Ishikawa (cell line): ENCODE data around the gene RNASEH2B.

ENCODE experiments used
- CEBPB ChIP-seq: IDR thresholded peaks from 2 replicates; pipeline ENCODE4 v1.6.1; 2012
- CREB1 ChIP-seq: IDR thresholded peaks from 2 replicates; pipeline ENCODE4 v1.6.1; 2012; ENCODE audit warnings: low read depth
- EGR1 ChIP-seq: IDR thresholded peaks from 2 replicates; pipeline ENCODE4 v1.6.1; 2012
- EP300 ChIP-seq: IDR thresholded peaks from 2 replicates; pipeline ENCODE4 v1.6.1; 2012; ENCODE audit warnings: borderline replicate concordance
- FOXM1 ChIP-seq: IDR thresholded peaks from 2 replicates; pipeline ENCODE4 v1.6.1; 2012; ENCODE audit warnings: low read depth, borderline replicate concordance
- NFIC ChIP-seq: IDR thresholded peaks from 2 replicates; pipeline ENCODE4 v1.6.1; 2012
- RAD21 ChIP-seq: IDR thresholded peaks from 2 replicates; pipeline ENCODE4 v1.6.1; 2012; ENCODE audit warnings: low read depth
- TAF1 ChIP-seq: IDR thresholded peaks from 2 replicates; pipeline ENCODE4 v1.6.1; 2012; ENCODE audit warnings: low read depth, mild to moderate bottlenecking
- TCF12 ChIP-seq: IDR thresholded peaks from 2 replicates; pipeline ENCODE4 v1.6.1; 2012; ENCODE audit warnings: low read depth
- TEAD4 ChIP-seq: IDR thresholded peaks from 2 replicates; pipeline ENCODE4 v1.6.1; 2012
- YY1 ChIP-seq: IDR thresholded peaks from 2 replicates; pipeline ENCODE4 v1.6.1; 2012; ENCODE audit warnings: low read depth
- ZBTB7A ChIP-seq: IDR thresholded peaks from 2 replicates; pipeline ENCODE4 v1.6.1; 2012; ENCODE audit warnings: low read depth
- TF ChIP-seq, protein P1 (sequence below): IDR thresholded peaks from 2 replicates; pipeline ENCODE4 v1.6.1; 2012
- TF ChIP-seq, protein P2 (sequence below): IDR thresholded peaks from 2 replicates; pipeline ENCODE4 v1.6.1; 2012
- TF ChIP-seq, protein P3 (sequence below): IDR thresholded peaks from 2 replicates; pipeline ENCODE4 v1.6.1; 2012; ENCODE audit warnings: low read depth, mild to moderate bottlenecking

Gene RNASEH2B

DNA sequence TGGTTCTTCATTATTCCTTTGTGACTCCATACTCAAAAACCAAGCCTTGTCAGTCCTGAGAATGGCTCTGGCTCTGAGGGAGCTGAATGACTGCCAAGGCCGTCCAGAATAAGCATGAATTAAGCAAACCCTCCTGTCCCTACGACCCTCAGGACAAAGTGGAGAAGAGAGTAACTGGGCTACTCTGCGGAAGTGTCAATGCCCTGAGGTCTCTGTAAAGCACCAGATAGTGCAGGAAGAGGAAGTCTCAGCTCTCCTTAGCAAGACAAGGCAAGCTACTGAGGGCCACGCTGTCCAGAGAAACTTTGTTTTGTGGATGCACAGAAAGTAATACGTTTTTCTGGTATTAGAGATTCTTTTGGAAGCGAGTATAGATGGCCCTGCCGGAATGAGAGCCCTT lies 94.1 kb downstream of the RNASEH2B start:
- TF ChIP-seq CEBPB = no peak
- TF ChIP-seq, protein P1, sequence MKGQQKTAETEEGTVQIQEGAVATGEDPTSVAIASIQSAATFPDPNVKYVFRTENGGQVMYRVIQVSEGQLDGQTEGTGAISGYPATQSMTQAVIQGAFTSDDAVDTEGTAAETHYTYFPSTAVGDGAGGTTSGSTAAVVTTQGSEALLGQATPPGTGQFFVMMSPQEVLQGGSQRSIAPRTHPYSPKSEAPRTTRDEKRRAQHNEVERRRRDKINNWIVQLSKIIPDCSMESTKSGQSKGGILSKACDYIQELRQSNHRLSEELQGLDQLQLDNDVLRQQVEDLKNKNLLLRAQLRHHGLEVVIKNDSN = no peak
- TF ChIP-seq EP300 = no peak
- TF ChIP-seq TCF12 = no peak
- TF ChIP-seq NFIC = no peak
- no peak for TF ChIP-seq TEAD4
- no peak for TF ChIP-seq CREB1
- no peak for TF ChIP-seq RAD21
- TF ChIP-seq, protein P2, sequence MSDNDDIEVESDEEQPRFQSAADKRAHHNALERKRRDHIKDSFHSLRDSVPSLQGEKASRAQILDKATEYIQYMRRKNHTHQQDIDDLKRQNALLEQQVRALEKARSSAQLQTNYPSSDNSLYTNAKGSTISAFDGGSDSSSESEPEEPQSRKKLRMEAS = no peak
- TF ChIP-seq ZBTB7A = no peak
- TF ChIP-seq EGR1 = no peak
- TF ChIP-seq FOXM1 = no peak
- TF ChIP-seq, protein P3, sequence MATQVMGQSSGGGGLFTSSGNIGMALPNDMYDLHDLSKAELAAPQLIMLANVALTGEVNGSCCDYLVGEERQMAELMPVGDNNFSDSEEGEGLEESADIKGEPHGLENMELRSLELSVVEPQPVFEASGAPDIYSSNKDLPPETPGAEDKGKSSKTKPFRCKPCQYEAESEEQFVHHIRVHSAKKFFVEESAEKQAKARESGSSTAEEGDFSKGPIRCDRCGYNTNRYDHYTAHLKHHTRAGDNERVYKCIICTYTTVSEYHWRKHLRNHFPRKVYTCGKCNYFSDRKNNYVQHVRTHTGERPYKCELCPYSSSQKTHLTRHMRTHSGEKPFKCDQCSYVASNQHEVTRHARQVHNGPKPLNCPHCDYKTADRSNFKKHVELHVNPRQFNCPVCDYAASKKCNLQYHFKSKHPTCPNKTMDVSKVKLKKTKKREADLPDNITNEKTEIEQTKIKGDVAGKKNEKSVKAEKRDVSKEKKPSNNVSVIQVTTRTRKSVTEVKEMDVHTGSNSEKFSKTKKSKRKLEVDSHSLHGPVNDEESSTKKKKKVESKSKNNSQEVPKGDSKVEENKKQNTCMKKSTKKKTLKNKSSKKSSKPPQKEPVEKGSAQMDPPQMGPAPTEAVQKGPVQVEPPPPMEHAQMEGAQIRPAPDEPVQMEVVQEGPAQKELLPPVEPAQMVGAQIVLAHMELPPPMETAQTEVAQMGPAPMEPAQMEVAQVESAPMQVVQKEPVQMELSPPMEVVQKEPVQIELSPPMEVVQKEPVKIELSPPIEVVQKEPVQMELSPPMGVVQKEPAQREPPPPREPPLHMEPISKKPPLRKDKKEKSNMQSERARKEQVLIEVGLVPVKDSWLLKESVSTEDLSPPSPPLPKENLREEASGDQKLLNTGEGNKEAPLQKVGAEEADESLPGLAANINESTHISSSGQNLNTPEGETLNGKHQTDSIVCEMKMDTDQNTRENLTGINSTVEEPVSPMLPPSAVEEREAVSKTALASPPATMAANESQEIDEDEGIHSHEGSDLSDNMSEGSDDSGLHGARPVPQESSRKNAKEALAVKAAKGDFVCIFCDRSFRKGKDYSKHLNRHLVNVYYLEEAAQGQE = no peak
- TF ChIP-seq TAF1 = no peak
- TF ChIP-seq YY1 = no peak

DNA sequence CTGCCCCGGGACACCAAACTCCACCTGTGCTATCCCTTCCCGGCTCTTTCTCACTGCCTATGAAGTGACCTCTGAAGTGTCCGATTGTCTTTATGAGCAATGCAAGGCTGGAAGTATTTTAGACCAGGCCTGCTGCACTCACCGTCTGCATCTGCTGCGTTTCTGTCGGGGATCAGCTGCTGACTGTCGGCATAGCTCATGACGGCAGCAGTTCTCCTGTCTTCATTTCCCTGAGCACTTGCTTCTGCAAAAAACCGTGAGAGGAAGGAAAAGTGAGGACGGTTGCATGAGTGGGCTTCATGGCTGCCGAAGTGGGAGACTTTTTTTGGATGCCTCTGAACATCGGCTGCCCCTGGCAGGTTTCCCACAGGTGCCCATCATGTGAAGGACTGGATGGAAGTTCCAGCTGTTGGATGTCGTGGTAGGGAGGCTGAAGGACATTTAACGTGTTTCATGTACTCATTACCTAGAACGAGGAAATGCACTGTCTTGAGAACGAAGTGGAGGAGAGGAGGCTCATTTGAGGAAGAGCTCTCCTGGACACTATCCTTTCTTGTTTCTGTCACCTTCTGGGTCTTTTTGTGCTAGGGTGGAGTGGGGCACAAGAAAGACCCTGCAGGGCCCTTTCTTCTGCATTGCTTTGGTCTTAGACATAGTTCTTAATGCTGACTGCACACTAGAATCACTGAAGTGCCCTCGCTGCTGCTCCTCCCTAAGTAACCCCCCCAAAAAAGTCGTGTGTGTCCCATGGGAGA lies 94.7 kb downstream of the RNASEH2B start:
- TF ChIP-seq CEBPB (no peak), EGR1 (no peak), FOXM1 (no peak), RAD21 (no peak), ZBTB7A (no peak), NFIC (no peak), TAF1 (no peak), TCF12 (no peak), YY1 (no peak), TEAD4 (no peak), EP300 (no peak), CREB1 (no peak)
- TF ChIP-seq, protein P2 = no peak
- TF ChIP-seq, protein P3 = no peak
- TF ChIP-seq, protein P1 = no peak

DNA sequence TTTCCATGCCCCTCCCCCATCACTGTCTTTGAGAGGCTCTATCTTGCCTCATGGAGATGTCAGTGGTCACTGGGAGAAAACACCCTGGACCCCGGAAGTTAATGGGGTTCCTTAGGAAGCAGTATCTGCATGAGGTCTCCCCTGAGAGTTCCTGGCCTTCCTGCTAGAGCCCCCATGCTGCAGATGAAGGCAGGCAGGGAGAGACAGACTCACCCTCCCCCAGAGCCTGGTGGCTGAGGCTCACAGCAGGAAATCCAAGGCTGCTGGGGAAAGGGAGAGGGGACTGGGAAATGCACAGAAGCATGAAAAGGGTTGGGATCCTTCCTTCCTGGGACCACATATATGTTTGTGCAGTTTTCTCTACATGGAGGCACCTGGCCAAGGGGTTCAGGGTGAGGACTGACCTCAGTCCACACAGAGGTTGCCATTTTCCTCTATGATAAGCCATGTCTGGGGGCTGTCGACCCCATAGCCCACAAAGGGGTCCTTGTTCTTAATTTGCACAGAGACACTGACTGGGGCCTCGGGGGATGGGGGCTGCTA lies 95.4 kb downstream of the RNASEH2B start:
- TF ChIP-seq CEBPB (no peak), FOXM1 (no peak), TCF12 (no peak), CREB1 (no peak), EP300 (no peak), RAD21 (no peak), TEAD4 (no peak), TAF1 (no peak), YY1 (no peak), EGR1 (no peak), ZBTB7A (no peak)
- TF ChIP-seq, protein P3 = no peak

DNA sequence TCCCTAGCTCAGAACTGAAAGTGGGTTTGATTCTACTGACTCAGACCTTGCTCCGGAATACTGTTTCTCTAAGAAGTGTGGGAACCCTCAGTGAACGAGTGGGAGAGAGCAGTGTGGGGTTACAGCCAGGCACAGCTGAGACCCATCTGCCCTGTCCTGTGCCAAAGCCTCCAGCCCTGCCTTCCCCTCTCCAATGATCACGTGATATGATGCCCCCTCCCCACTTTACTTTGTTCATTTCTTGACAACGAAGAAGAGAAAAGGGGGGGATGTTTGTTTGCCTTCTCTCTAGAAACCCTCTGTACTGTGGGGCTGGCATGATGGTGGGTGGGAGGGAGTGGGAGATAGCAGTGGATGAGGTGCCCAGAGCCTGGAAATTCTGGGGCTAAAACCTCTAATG lies 96.0 kb downstream of the RNASEH2B start:
- TF ChIP-seq EP300 (no peak), ZBTB7A (no peak)
- TF ChIP-seq, protein P3 = no peak
